Measurements from ENCODE around the gene CCR4.

Gene CCR4

DNA sequence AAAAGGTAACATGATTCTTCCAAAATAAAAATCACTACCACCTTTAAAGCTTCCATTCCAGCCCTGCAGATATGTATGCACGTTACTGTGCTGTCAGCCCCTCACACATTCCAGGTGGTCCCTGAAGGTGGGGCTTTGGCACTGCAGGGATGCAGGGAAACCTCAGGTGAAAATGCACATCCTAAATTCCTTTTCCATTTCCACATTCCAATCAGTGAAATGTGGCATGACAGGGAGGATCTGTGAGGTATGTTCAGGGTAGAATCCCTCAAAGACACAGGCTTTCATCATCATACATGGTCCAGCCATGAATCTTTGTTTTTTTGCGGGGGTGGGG is 45.3 kb downstream of the CCR4 start (continued):
- TF ChIP-seq KLF7 (tag by site-specific recombination; IDR thresholded peaks at IDR 0.05; ENCODE audit: borderline replicate concordance) (no peak), ZNF214 (tag by site-specific recombination; IDR thresholded peaks at IDR 0.05; ENCODE audit: borderline replicate concordance) (no peak), ZNF670 (tag by site-specific recombination; IDR thresholded peaks at IDR 0.05; ENCODE audit: low read depth) (no peak), ZNF521 (tag by site-specific recombination; IDR thresholded peaks at IDR 0.05) (no peak), ZNF48 (tag by site-specific recombination; IDR thresholded peaks at IDR 0.05) (no peak), SCRT1 (tag by site-specific recombination; IDR thresholded peaks at IDR 0.05; ENCODE audit: borderline replicate concordance) (no peak)

GRCh38 chr3:32998631-32999451 is 47.4 kb downstream of the CCR4 start:
- POLR2A ChIA-PET = no interaction called here

More at GRCh38 chr3:32998631-32999451, 47.4 kb downstream of the CCR4 start:
- H3K9me3 ChIP-seq (ENCODE audit: control insufficient read depth, insufficient read depth, low read depth, low read length) = no peaks in the 10 kb centered on the region
- H3K4me3 ChIP-seq (ENCODE audit: low read depth, low read length) = no peak overlapping the region
- CTCF ChIA-PET = interaction anchor here (0.7 to 1.1 kb wide), 2 partner anchors 24 to 50 kb away, joined by 3 to 7 read pairs; no protein-coding TSS in a partner anchor
- H3K27ac ChIP-seq (ENCODE audit: extremely low read depth, low read depth, low read length) = no peak overlapping the region
- H3K4me1 ChIP-seq (ENCODE audit: control insufficient read depth, insufficient read depth, low read length) = no peaks in the 10 kb centered on the region
- TF ChIP-seq SP7 (tag by site-specific recombination; IDR thresholded peaks at IDR 0.05) (no peak), ZNF654 (tag by site-specific recombination; IDR thresholded peaks at IDR 0.05; ENCODE audit: low read depth) (no peak), ZNF416 (tag by site-specific recombination; IDR thresholded peaks at IDR 0.05) (no peak), ZNF23 (tag by site-specific recombination; IDR thresholded peaks at IDR 0.05; ENCODE audit: borderline replicate concordance) (no peak), SCRT2 (tag by site-specific recombination; IDR thresholded peaks at IDR 0.05) (no peak), ZNF768 (tag by site-specific recombination; IDR thresholded peaks at IDR 0.05) (no peak), SALL2 (tag by site-specific recombination; IDR thresholded peaks at IDR 0.05; ENCODE audit: borderline replicate concordance) (no peak), ZNF121 (tag by site-specific recombination; IDR thresholded peaks at IDR 0.05) (no peak), KLF10 (tag by site-specific recombination; IDR thresholded peaks at IDR 0.05) (no peak), ZNF202 (tag by site-specific recombination; IDR thresholded peaks at IDR 0.05; ENCODE audit: borderline replicate concordance) (no peak), ZNF24 (tag by site-specific recombination; IDR thresholded peaks at IDR 0.05) (no peak), PRDM1 (tag by site-specific recombination; IDR thresholded peaks at IDR 0.05) (no peak), ZNF362 (tag by site-specific recombination; IDR thresholded peaks at IDR 0.05) (no peak), EGR2 (tag by site-specific recombination; IDR thresholded peaks at IDR 0.05; ENCODE audit: low read depth) (no peak)
- TF ChIP-seq, protein P1, sequence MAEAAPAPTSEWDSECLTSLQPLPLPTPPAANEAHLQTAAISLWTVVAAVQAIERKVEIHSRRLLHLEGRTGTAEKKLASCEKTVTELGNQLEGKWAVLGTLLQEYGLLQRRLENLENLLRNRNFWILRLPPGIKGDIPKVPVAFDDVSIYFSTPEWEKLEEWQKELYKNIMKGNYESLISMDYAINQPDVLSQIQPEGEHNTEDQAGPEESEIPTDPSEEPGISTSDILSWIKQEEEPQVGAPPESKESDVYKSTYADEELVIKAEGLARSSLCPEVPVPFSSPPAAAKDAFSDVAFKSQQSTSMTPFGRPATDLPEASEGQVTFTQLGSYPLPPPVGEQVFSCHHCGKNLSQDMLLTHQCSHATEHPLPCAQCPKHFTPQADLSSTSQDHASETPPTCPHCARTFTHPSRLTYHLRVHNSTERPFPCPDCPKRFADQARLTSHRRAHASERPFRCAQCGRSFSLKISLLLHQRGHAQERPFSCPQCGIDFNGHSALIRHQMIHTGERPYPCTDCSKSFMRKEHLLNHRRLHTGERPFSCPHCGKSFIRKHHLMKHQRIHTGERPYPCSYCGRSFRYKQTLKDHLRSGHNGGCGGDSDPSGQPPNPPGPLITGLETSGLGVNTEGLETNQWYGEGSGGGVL (tag by site-specific recombination; IDR thresholded peaks at IDR 0.05) = no peak
- TF ChIP-seq, protein P2, sequence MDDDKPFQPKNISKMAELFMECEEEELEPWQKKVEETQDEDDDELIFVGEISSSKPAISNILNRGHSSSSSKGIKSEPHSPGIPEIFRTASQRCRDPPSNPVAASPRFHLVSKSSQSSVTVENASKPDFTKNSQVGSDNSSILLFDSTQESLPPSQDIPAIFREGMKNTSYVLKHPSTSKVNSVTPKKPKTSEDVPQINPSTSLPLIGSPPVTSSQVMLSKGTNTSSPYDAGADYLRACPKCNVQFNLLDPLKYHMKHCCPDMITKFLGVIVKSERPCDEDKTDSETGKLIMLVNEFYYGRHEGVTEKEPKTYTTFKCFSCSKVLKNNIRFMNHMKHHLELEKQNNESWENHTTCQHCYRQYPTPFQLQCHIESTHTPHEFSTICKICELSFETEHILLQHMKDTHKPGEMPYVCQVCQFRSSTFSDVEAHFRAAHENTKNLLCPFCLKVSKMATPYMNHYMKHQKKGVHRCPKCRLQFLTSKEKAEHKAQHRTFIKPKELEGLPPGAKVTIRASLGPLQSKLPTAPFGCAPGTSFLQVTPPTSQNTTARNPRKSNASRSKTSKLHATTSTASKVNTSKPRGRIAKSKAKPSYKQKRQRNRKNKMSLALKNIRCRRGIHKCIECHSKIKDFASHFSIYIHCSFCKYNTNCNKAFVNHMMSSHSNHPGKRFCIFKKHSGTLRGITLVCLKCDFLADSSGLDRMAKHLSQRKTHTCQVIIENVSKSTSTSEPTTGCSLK (tag by site-specific recombination; IDR thresholded peaks at IDR 0.05) = no peak
- TF ChIP-seq, protein P3, sequence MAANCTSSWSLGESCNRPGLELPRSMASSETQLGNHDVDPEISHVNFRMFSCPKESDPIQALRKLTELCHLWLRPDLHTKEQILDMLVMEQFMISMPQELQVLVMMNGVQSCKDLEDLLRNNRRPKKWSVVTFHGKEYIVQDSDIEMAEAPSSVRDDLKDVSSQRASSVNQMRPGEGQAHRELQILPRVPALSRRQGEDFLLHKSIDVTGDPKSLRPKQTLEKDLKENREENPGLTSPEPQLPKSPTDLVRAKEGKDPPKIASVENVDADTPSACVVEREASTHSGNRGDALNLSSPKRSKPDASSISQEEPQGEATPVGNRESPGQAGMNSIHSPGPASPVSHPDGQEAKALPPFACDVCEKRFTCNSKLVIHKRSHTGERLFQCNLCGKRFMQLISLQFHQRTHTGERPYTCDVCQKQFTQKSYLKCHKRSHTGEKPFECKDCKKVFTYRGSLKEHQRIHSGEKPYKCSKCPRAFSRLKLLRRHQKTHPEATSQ (tag by site-specific recombination; IDR thresholded peaks at IDR 0.05) = no peak
- TF ChIP-seq, protein P4, sequence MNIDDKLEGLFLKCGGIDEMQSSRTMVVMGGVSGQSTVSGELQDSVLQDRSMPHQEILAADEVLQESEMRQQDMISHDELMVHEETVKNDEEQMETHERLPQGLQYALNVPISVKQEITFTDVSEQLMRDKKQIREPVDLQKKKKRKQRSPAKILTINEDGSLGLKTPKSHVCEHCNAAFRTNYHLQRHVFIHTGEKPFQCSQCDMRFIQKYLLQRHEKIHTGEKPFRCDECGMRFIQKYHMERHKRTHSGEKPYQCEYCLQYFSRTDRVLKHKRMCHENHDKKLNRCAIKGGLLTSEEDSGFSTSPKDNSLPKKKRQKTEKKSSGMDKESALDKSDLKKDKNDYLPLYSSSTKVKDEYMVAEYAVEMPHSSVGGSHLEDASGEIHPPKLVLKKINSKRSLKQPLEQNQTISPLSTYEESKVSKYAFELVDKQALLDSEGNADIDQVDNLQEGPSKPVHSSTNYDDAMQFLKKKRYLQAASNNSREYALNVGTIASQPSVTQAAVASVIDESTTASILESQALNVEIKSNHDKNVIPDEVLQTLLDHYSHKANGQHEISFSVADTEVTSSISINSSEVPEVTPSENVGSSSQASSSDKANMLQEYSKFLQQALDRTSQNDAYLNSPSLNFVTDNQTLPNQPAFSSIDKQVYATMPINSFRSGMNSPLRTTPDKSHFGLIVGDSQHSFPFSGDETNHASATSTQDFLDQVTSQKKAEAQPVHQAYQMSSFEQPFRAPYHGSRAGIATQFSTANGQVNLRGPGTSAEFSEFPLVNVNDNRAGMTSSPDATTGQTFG (tag by site-specific recombination; IDR thresholded peaks at IDR 0.05; ENCODE audit: borderline replicate concordance) = no peak
- no peaks in the 10 kb centered on the region for H3K36me3 ChIP-seq (ENCODE audit: control insufficient read depth in 2 of 2, insufficient read depth in 1 of 2, low read length in 2 of 2)
